ENCODE measurements around the gene RREB1.

GRCh38 chr6:7240351-7240750 lies 132.6 kb downstream of the RREB1 start:
- TF ChIP-seq POLR2A (IDR thresholded peaks at IDR 0.05; ENCODE audit: low read depth, low read length) = no peak
- no peak for TF ChIP-seq TAF1 (IDR thresholded peaks at IDR 0.05; ENCODE audit: low read depth, low read length)
- no peak for TF ChIP-seq SPI1 (IDR thresholded peaks at IDR 0.05; ENCODE audit: low read depth, low read length)
- TF ChIP-seq POLR2AphosphoS5 (IDR thresholded peaks at IDR 0.05; ENCODE audit: low read depth, low read length) = no peak
- no peak for TF ChIP-seq POU2F2 (IDR thresholded peaks at IDR 0.05; ENCODE audit: low read depth, low read length)

Measured in GM12891 (cell line).